ENCODE results near the gene SLC6A11. TPM values are rescaled to one million over a fixed set of nuclear protein-coding genes. Genes with fewer than 3 reads are reported as not detected.

The SLC6A11 gene
- total RNA-seq, 4 donors from 2014 or later, result 0.05 TPM; not detected in 3

DNA sequence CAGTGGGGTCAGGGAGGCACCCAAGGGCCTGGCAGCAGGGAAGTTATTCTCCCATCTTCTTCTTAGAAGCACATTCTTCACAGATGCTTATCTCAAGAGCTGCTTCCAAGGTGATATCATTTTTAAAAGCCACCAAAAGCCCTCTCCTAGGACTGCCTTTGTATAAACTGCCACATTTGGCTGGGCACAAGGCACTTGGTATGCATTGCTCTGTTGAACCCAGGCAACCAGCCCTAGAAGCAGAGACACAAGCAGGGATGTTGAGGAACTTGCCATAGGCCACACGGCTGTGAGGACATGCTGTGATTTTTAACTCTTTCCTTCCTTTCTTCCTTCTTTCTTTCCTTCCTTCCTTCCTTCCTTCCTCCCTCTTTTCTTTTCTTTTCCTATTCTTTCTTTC, 169.2 kb downstream of the SLC6A11 start:
- no peaks in the 10 kb centered on the region for H3K9me3 ChIP-seq
- H3K4me3 ChIP-seq, result no peak overlapping the region
- peaks cover 0 to 13% (median 0%) of the 10 kb centered on the region in 3 donors for H3K4me1 ChIP-seq
- no peak for ATAC-seq
- no peak overlapping the region for H3K27ac ChIP-seq
- no peaks in the 10 kb centered on the region for H3K36me3 ChIP-seq
- TF ChIP-seq POLR2A (IDR thresholded peaks at IDR 0.05) (no peak), EP300 (IDR thresholded peaks at IDR 0.05) (no peak), POLR2AphosphoS5 (IDR thresholded peaks at IDR 0.05) (no peak)
- TF ChIP-seq, protein P1, sequence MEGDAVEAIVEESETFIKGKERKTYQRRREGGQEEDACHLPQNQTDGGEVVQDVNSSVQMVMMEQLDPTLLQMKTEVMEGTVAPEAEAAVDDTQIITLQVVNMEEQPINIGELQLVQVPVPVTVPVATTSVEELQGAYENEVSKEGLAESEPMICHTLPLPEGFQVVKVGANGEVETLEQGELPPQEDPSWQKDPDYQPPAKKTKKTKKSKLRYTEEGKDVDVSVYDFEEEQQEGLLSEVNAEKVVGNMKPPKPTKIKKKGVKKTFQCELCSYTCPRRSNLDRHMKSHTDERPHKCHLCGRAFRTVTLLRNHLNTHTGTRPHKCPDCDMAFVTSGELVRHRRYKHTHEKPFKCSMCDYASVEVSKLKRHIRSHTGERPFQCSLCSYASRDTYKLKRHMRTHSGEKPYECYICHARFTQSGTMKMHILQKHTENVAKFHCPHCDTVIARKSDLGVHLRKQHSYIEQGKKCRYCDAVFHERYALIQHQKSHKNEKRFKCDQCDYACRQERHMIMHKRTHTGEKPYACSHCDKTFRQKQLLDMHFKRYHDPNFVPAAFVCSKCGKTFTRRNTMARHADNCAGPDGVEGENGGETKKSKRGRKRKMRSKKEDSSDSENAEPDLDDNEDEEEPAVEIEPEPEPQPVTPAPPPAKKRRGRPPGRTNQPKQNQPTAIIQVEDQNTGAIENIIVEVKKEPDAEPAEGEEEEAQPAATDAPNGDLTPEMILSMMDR (IDR thresholded peaks at IDR 0.05), result no peak
- 17 to 56% methylated on average over 1 of the region's 1 CpG for WGBS, 2 donors (ENCODE audit: low coverage in 1 of 2)
- H3K27me3 ChIP-seq, result no peaks in the 10 kb centered on the region

DNA sequence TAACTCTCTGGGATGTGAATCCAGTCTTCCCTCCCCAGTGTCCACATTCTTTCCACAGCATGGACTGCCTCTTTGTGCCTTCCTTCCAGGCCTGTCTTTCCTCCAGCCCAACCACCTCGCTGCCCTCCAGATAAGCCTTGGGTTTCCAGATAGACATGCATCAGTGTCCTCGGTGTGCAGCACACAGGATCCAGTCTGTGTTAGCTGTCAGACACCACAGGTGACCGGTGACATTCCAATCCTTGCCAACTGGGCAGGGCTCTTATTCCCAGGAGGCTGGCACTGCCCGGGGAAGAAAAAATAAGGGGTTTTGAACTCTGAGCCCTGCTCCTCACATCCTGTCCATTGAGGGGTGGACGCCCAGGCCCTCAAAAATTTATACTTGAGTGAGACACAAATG, 170.6 kb downstream of the SLC6A11 start:
- Histone ChIP-seq H3K27me3 (peaks cover 7% of the 10 kb centered on the region), H3K4me3 (no peak overlapping the region), H3K36me3 (no peaks in the 10 kb centered on the region), H3K9me3 (no peaks in the 10 kb centered on the region), H3K4me1 (peaks cover 0 to 13% (median 0%) of the 10 kb centered on the region in 3 donors), H3K27ac (no peak overlapping the region)
- 91% methylated on average over 3 of the region's 5 CpGs; no CpG with 5 or more reads in 1 of the 2 donors for WGBS, 2 donors (ENCODE audit: low coverage in 1 of 2)
- no peak for ATAC-seq
- TF ChIP-seq, protein P1 (IDR thresholded peaks at IDR 0.05), result no peak
- TF ChIP-seq EP300 (IDR thresholded peaks at IDR 0.05) (no peak), POLR2A (IDR thresholded peaks at IDR 0.05) (no peak), POLR2AphosphoS5 (IDR thresholded peaks at IDR 0.05) (no peak)

DNA sequence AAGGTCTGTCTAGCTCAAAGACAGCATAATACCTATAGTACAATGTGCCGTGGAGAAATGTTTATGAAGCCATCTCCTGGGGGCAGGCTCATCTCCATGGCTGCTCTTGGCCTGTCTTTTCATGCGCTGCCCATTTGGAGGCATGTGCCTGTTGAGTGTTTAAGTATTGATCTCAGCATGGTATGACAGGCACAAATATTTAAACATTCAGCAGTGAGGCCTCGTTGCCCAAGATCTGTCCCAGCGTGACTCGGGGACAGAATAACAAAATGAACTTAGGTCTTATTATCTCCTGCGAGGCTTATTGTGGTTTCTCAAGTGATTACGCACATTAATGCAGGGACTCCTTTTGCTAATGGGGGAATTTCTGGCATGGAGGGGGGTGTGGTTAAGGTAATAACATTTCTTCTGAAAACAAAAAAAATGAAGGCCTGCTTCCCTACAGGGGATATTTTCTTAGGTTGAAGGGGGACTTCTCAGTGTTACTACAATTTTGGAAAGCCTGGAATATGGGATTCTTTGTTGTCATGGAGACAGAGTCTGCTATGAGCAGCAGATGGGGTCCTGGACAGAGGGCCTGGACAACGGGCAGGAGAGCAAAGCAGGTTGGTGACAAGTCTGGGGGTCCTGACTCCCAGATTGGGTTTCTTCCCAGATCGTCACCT, 172.1 kb downstream of the SLC6A11 start:
- Histone ChIP-seq H3K4me1 (peaks cover 0 to 18% (median 0%) of the 10 kb centered on the region in 3 donors), H3K4me3 (no peak overlapping the region), H3K27ac (no peak overlapping the region), H3K27me3 (peaks cover 19% of the 10 kb centered on the region), H3K36me3 (no peaks in the 10 kb centered on the region), H3K9me3 (no peaks in the 10 kb centered on the region)
- 81 to 90% methylated on average over 2 to 8 of the region's 9 CpGs for WGBS, 2 donors (ENCODE audit: low coverage in 1 of 2)
- ATAC-seq, result no peak
- TF ChIP-seq POLR2A (IDR thresholded peaks at IDR 0.05) (no peak), EP300 (IDR thresholded peaks at IDR 0.05) (no peak), POLR2AphosphoS5 (IDR thresholded peaks at IDR 0.05) (no peak)
- TF ChIP-seq, protein P1 (IDR thresholded peaks at IDR 0.05), result no peak

DNA sequence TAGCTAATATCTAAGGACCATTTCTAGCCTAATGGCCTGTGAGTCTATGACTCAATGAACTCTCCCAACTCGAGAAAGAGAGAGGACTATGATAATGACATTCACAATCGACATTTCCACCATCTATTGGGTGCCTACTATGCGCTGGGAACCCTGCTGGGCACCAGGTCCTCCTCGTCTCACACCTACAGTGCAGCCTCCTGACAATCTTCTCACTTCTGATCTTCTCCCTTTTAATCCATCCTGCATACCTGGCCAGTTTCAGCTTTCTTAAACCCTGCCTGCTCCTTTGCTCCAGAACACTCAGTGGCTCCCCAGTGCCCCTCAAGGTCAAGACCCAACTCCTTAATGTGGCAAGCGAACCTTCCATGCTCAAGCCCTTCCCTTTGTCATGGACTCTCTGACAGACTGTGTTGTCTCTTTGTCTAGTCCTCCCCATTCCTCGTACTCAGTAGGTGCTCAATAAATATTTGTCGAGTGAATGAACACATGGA, 173.0 kb downstream of the SLC6A11 start:
- Histone ChIP-seq H3K4me3 (no peak overlapping the region), H3K9me3 (no peaks in the 10 kb centered on the region), H3K27ac (no peak overlapping the region), H3K4me1 (peaks cover 0 to 21% (median 0%) of the 10 kb centered on the region in 3 donors), H3K36me3 (no peaks in the 10 kb centered on the region), H3K27me3 (peaks cover 28% of the 10 kb centered on the region)
- ATAC-seq, result no peak
- TF ChIP-seq POLR2A (IDR thresholded peaks at IDR 0.05) (no peak), EP300 (IDR thresholded peaks at IDR 0.05) (no peak), POLR2AphosphoS5 (IDR thresholded peaks at IDR 0.05) (no peak)
- TF ChIP-seq, protein P1 (IDR thresholded peaks at IDR 0.05), result no peak
- 61 to 74% methylated on average over 3 to 7 of the region's 7 CpGs for WGBS, 2 donors (ENCODE audit: low coverage in 1 of 2)

Other genes with a start within 250 kb of the SLC6A11 start
- 1 to 10 TPM in 1 of 4 donors, under 1 TPM in 2, not detected in 1; 0.62 to 2.5 (median 0.67) TPM for gene SLC6A1, start 176.5 kb downstream of the SLC6A11 start, total RNA-seq

Measured in gastroesophageal sphincter (tissue), 4 donors.